Stimulated activated CD8-positive, alpha-beta memory T cell treated with anti-CD3 and anti-CD28 coated beads, Interleukin-7, amount 100 ng/mL, for 24 hours (primary cell): Measurements from ENCODE around the gene GPR52.
"Not testable (repeated sequence)": the region's sequence is repeated elsewhere in the genome, so short reads cannot be mapped to it uniquely, and the experiment has no call there.

Experiments used
- DNase-seq: peaks from one replicate; pipeline ENCODE4 v3.0.0-alpha.2; 2020; ENCODE audit warnings: low read depth

GPR52 gene

GRCh38 chr1:174447866-174448530 is at the start of gene GPR52:
GPR52 (plus strand) TSS chr1:174447964; CDS start chr1:174448112, 148 bp downstream.
- DNase-seq = no peak

GRCh38 chr1:174398246-174398645 is 49.5 kb upstream of the GPR52 start:
- DNase-seq = no peak

GRCh38 chr1:174399211-174399610 is 48.6 kb upstream of the GPR52 start:
- DNase-seq = no peak

- no peak for DNase-seq
These were observed 46.7 kb upstream of the GPR52 start for GRCh38 chr1:174401075-174401474.

GRCh38 chr1:174405219-174405618 is 42.5 kb upstream of the GPR52 start:
- no peak for DNase-seq

- no peak for DNase-seq
These were observed 41.3 kb upstream of the GPR52 start for GRCh38 chr1:174406421-174406820.

- no peak for DNase-seq
These were observed 40.1 kb upstream of the GPR52 start for GRCh38 chr1:174407665-174408064.

GRCh38 chr1:174408146-174408545 is 39.6 kb upstream of the GPR52 start:
- DNase-seq = no peak

GRCh38 chr1:174409801-174410200 is 38.0 kb upstream of the GPR52 start:
- not testable (repeated sequence) for DNase-seq

GRCh38 chr1:174413632-174414031 is 34.1 kb upstream of the GPR52 start:
- DNase-seq = no peak

- no peak for DNase-seq
These were observed 33.6 kb upstream of the GPR52 start for GRCh38 chr1:174414203-174414602.

GRCh38 chr1:174415506-174415905 is 32.3 kb upstream of the GPR52 start:
- DNase-seq = no peak

GRCh38 chr1:174417921-174418320 is 29.8 kb upstream of the GPR52 start:
- no peak for DNase-seq

GRCh38 chr1:174425121-174425520 is 22.6 kb upstream of the GPR52 start:
- DNase-seq = no peak

GRCh38 chr1:174426153-174426552 is 21.6 kb upstream of the GPR52 start:
- DNase-seq = no peak

GRCh38 chr1:174428033-174428432 is 19.7 kb upstream of the GPR52 start:
- no peak for DNase-seq

GRCh38 chr1:174428739-174429138 is 19.0 kb upstream of the GPR52 start:
- no peak for DNase-seq

- DNase-seq = no peak
These were observed 14.3 kb upstream of the GPR52 start for GRCh38 chr1:174433451-174433850.

GRCh38 chr1:174445351-174445750 is 2.4 kb upstream of the GPR52 start:
- no peak for DNase-seq

- DNase-seq = no peak
These were observed 1.9 kb upstream of the GPR52 start for GRCh38 chr1:174445817-174446216.

- DNase-seq = no peak
These were observed 743 bp downstream of the GPR52 start for GRCh38 chr1:174448531-174448883.

- DNase-seq = no peak
These were observed 1.2 kb downstream of the GPR52 start for GRCh38 chr1:174448974-174449373.

- DNase-seq = no peak
These were observed 3.6 kb downstream of the GPR52 start for GRCh38 chr1:174451408-174451807.

- no peak for DNase-seq
These were observed 18.1 kb downstream of the GPR52 start for GRCh38 chr1:174465855-174466254.

- no peak for DNase-seq
These were observed 18.8 kb downstream of the GPR52 start for GRCh38 chr1:174466607-174467006.
